HFF-Myc (cell line): Measurements from ENCODE around the gene DYNC1I1.

Experiments used
- DNase-seq: peaks from one replicate; pipeline ENCODE4 v3.0.0-alpha.2; 2011; ENCODE audit warnings: low read depth; ENCODE audit errors: extremely low read depth
- H3K4me3 ChIP-seq: replicated peaks from 2 replicates; pipeline ENCODE4 v1.5.1; 2011; ENCODE audit warnings: low read depth, mild to moderate bottlenecking, control low read depth, low read length
- CTCF ChIP-seq: IDR thresholded peaks from 2 replicates; pipeline ENCODE4 v1.5.1; 2012; ENCODE audit warnings: mild to moderate bottlenecking, low read depth, low read length, control low read depth; ENCODE audit errors: missing control alignments

Gene DYNC1I1

GRCh38 chr7:95788258-95788657 lies 15.9 kb downstream of the DYNC1I1 start:
- DNase-seq: no peak
- no peak overlapping the region for H3K4me3 ChIP-seq
- no peak for TF ChIP-seq CTCF

GRCh38 chr7:95788884-95789283 lies 16.5 kb downstream of the DYNC1I1 start:
- no peak overlapping the region for H3K4me3 ChIP-seq
- no peak for DNase-seq
- no peak for TF ChIP-seq CTCF

DNA sequence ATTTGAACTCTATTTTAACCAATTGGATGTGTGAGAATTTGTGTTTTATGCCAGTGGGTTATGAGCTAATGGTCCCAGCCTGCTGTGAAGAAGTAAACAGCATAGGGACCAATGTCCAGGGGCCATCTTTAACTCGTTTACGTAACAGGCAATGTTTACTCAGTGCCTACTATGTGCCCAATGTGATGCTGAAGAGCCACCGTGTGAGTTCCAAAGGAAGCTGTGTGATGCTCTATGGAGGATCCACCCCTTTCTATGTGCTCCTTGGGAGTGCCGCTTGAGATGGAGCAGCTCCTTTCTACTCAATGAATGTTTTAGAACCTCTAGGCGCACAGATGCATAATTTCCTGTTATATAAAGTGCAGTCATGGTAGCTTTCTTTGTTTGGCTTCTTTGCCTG lies 21.3 kb downstream of the DYNC1I1 start:
- no peak for TF ChIP-seq CTCF
- no peak overlapping the region for H3K4me3 ChIP-seq
- no peak for DNase-seq

DNA sequence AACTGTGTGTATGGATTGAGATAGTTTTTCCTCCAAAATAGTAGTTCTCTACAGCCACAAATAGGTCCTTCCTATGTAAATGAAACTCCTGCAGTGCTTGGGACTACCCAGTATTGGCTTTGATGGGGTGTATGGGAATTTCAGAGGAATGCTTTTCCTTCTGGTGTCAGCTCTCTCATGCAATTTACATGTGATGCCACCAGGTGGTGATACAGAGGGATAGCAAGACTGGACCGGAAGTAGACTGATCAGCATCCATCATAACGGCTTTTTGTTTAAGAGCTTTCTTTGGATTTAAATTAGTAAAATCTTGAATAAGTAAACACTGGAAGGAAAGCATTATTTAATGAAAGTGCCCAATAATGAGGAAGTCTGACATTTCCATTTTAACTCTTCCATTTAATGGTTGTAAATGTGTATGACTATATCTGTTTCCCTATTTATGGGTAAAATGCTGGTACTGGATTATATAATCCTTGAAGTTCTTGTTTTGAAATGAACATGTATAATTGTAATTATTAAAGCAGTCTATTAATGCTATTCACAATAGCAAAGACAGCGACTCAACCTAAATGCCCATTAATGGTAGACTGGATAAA lies 22.7 kb downstream of the DYNC1I1 start:
- TF ChIP-seq CTCF: peak; percentile 50
- H3K4me3 ChIP-seq: no peak overlapping the region
- DNase-seq: no peak

DNA sequence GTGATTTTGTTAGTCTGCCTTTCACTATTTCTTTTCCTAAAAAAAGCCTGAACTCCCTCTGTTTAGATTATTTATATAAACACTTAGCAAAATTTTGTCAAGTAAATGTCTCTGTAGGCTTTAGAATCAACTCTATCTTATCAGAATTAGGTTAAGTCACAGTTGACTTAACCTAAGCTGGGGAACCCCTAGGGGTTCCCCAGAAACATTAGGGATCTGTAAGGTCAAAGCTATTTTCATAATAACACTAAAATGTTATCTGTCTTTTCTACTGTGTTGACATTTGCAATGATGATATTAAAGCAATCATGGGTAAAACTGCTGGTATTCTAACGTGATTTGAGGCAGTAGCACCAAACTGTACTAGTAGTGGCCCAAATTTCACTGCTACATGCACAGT lies 24.3 kb downstream of the DYNC1I1 start:
- DNase-seq: no peak
- TF ChIP-seq CTCF: no peak
- H3K4me3 ChIP-seq: no peak overlapping the region

GRCh38 chr7:95798401-95798930 lies 26.1 kb downstream of the DYNC1I1 start:
- DNase-seq: no peak
- no peak for TF ChIP-seq CTCF
- H3K4me3 ChIP-seq: no peak overlapping the region

DNA sequence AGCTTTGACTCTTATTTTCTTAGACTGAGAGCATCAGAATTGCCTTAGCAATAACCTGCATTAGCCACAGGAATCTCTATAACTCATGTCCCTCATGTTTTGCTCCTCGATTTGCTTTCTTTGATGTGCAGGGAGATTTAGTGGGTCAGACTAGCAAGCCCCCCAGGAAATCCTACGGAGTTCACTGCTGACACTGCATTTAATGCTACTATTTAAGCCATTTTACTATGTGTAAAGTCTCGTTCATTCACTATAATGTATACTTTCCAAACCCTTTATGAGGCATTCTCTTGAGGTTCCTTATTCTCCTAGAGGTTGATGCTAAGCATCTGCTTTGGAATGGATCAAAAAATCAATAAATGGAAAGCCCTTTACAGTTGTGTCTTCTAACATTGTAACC lies 28.4 kb downstream of the DYNC1I1 start:
- DNase-seq: no peak
- TF ChIP-seq CTCF: no peak
- no peak overlapping the region for H3K4me3 ChIP-seq
